ENCODE data around the gene GCN1.

DNA sequence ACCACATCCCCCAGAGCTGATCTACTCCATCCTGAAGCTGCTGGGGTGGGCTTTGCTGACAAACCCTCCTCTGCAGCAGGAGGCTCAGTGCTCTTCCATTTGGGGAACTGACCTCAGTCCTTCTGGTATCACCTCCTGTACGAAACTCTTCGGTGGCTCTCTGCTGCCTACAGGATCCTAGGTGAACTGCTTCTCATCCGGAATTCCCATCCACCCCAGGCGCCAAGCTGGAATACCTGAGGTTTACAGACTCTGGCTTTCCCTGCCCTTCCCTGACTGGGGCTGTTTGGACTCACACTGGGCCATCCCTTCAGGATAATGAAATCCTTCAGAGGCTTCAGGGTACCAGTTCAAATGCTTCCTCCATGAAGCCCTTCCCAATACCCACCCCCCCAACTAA is 26.2 kb downstream of the GCN1 start:
- TF ChIP-seq, protein P1, sequence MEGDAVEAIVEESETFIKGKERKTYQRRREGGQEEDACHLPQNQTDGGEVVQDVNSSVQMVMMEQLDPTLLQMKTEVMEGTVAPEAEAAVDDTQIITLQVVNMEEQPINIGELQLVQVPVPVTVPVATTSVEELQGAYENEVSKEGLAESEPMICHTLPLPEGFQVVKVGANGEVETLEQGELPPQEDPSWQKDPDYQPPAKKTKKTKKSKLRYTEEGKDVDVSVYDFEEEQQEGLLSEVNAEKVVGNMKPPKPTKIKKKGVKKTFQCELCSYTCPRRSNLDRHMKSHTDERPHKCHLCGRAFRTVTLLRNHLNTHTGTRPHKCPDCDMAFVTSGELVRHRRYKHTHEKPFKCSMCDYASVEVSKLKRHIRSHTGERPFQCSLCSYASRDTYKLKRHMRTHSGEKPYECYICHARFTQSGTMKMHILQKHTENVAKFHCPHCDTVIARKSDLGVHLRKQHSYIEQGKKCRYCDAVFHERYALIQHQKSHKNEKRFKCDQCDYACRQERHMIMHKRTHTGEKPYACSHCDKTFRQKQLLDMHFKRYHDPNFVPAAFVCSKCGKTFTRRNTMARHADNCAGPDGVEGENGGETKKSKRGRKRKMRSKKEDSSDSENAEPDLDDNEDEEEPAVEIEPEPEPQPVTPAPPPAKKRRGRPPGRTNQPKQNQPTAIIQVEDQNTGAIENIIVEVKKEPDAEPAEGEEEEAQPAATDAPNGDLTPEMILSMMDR (IDR thresholded peaks at IDR 0.05): no peak
- no peak for TF ChIP-seq POLR2A (IDR thresholded peaks at IDR 0.05)
